COLO829 (cell line): ENCODE results near the gene RECQL5.

Experiments
- DNase-seq: peaks from one replicate; pipeline ENCODE4 v3.0.0; 2012; ENCODE audit warnings: low spot score

Gene RECQL5

DNA sequence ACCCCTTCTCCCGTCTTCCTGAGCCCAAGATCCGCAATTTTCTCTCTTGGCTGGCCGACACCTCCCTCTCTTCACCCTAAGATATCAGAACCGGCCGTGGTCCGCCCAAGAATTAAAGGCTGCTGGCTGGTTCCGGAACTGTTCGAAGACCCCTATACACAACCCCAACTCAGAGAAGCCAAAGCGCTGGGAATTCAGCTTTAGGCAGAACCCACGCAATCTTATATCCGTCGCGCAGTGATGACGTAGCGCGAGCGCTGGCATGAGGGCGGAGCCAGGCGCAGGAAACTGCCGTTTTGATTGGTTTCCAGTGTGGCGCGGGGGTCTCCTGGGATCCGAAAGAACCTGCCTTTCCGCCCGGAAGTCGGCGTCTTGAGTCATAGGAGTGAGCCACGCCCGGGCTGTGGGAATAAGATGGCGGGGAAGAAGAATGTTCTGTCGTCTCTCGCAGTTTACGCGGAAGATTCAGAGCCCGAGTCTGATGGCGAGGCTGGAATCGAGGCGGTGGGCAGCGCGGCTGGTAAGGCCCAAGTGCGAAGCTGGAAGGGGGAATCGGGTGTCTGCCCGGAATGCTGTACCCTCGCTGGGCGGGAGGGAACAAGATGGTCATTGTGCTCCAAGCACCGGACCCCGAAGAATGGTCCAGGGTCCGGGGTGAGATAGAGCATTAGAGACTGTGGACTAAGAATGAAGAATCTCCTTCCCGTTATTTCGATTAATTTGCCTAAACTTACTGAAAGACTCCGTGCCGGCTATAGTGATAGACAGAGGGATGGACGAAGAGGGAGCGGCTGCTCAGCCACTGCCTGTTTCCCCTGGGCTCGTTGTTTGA lies at the start of gene RECQL5, which contains the start of gene SAP30BP:
RECQL5 (minus strand) TSS at position 196 of the 832 bp plus-strand sequence. CDS start 597 bp downstream, outside the sequence.
SAP30BP (plus strand) TSS at position 380 of the 832 bp plus-strand sequence; CDS start at position 415, 35 bp downstream.
- peak; percentile 95 for DNase-seq

GRCh38 chr17:75712446-75712845 lies 45.5 kb upstream of the RECQL5 start:
- no peak for DNase-seq

GRCh38 chr17:75707079-75707571 lies 40.2 kb upstream of the RECQL5 start:
- DNase-seq, result no peak

DNA sequence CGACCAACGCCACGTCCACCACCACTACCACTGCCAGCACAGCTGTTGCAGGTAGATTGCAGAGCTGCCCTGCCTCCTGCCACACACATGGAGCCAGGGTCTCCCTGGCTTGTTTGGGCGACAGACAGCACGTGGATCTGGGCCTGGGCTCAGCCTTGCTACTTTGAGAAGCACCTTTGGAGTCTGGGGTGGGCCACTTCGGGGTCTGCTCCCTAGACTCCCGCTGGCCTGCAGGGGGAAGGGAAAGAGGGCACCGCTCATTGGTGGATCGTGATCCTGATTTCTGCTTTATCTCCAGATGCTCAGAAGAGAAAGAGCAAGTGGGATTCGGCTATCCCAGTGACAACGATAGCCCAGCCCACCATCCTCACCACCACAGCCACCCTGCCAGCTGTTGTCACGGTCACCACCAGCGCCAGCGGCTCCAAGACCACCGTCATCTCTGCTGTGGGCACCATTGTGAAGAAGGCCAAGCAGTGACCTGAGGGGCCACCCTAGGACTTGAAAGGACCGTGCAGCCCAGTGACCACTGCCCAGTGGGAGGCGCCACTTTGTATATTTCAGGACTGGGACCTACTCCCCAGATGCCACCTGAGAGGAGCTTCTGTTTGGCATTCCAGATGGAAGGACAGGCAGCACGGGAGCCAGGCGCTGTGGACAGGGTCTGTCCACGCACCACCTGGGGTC lies 39.2 kb upstream of the RECQL5 start:
- no peak for DNase-seq

DNA sequence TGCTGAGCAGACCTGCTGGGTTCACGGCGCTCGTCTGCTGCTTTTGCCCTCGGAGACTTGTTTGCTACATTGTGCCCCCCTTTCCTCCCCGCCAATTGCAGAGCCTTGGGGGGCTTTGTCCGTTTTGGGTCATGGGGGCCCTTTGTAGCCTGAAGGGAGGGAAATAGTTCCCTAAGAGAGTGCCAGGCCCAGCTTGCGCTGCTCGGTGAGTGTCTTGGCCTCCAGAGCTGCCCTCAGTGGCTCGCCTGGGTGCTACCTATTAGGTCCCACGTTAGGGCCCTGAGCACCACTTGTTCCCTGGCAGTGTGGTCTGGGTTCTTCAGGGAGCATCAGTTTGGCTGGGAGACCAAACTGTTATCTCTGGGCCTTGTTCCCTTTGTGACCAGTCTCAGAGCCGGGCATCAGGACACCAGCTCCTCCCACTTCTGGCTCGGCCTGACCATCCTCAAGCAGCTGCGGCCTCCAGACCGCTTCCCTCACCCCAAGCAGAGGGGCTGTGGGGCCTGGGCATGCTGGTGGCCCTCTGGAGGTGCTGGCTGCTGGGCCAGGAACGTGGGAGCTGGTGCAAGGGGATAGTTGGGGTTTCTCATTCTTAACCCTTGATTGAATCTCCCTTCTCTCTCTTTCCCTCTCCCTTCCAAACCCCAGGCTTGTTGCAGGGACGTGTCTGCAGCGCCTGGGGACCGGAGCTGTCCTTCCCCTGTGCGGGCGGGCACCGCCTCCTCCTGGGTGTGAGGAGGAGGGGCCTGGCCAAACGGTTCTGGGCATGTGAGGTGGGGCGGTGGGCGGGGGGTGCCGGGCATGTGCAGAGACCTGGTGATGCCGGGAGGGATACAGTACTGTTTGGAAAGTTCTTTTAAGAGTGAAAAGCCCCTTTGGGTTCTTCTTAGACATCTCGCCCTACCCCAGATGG lies 38.3 kb upstream of the RECQL5 start:
- no peak for DNase-seq

GRCh38 chr17:75703591-75703990 lies 36.6 kb upstream of the RECQL5 start:
- no peak for DNase-seq

DNA sequence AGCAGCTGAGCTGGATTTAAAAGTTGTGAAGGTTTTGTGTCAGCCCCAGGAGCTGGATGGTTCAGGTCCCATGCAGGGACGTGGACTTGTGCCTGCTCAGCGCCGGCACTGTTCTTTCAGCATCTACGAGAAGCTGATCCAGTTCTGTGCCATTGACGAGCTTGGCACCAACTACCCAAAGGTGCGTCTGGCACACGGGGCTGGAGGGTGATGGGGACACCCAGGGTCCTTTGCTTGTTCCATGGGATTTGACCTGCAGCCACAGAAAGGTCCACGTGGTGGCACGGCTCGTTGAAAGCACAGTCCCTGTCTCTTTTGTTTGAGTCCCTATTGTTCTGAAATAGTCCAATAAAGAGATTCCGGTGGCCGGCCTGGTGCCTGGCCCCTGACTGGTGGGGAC lies 36.2 kb upstream of the RECQL5 start:
- no peak for DNase-seq

DNA sequence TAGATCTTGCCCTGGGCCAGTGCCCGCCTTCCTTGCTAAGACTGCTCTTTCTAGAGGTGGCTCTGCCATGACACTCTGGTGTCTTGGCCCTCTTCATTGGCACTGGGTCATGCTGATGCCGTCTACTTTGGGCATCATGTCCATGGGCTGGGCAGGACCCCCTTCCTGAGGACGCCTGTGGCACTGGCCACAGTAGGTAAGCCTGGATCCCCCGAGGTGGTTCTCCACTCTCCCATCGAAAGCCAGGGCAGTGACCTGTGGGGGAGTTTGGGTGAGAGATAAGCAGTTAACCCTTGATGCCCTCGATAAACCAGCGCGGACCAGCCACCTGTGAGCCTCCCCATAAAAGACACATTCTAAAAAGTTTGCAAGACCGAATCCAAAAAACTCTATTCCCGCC lies 34.3 kb upstream of the RECQL5 start:
- DNase-seq, result no peak

GRCh38 chr17:75698659-75699058 lies 31.7 kb upstream of the RECQL5 start:
- no peak for DNase-seq

GRCh38 chr17:75697651-75698291 lies 30.8 kb upstream of the RECQL5 start:
- DNase-seq, result peak; percentile 98

DNA sequence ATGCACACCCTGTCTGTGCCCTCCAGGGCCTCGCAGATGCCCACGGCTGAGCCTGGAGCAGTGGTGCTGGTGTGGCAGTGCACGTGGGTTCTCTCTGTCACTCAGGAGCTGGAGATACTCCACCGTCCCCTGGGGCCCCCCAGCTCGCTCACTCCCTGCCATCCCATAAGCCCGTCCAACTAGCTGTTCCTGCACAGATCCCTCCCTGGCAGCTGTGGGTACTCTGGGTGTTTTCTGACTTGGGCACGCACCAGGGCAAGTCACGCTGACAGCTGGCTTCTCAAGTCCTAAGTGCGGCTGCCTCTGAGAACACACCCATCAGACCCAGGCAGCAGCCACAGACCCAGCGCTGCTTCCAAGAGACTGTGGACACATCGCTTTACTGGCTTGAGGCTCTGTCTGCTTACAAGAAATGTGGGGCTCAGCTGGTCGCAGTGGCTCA lies 28.9 kb upstream of the RECQL5 start:
- no peak for DNase-seq

DNA sequence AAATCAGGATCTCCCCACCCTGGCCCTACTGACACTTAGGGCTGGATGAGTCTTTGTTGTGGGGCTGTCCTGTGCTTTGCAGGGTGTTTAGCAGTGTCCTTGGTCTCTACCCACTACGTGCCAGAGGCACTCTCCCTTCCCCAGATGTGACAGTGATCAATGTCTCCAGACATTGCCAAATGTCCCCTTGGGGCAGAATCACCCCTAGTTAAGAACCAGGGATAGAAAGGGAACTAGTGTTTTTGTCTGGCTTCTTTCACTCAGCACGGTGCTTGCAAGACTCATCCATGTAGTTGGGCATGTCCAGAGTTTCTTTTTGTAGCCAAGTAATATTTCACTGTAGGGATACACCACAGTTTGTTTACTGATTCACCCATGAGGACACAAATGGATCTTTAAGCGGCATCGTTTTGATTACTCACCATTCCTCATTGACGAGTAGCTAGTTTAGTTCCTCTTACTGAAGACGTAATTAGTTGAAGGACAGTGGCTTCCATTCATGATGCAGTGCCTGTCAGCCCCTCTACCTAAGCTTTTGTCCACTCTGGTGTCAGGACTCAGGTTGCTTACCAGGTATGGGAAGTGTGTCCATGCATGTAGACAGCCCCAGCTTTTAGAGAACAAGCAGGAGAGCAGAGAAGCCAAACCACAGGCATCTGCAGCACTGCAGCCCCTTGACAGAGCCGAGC lies 28.3 kb upstream of the RECQL5 start:
- no peak for DNase-seq

- no peak for DNase-seq
Observed at GRCh38 chr17:75694536-75694935, 27.6 kb upstream of the RECQL5 start.

GRCh38 chr17:75693500-75694481 lies 26.8 kb upstream of the RECQL5 start:
- peak; percentile 55 for DNase-seq

- DNase-seq, result no peak
Observed at GRCh38 chr17:75692976-75693375, 26.0 kb upstream of the RECQL5 start.

- DNase-seq, result no peak
Observed at GRCh38 chr17:75691801-75692626, 25.1 kb upstream of the RECQL5 start.

DNA sequence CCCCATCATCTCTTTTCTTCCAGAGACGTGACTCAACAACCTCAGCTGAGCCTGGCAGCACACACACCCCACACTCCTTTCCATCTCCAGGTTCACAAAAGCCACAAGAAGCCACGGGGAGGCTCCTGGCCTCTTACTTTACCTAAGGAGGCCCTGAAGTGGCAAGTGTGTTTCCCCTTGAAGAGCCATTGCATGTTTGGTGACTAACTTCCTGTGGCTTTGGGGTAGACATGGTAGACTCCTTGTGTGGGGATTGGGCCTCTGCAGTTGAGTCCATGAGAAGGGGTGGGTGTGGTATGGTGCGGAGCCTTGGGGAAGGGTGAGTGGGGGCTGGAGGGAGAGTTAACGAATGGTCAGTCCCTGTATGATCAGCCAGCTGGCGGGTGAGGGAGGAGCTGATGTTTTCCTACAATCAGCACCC lies 24.4 kb upstream of the RECQL5 start:
- no peak for DNase-seq

GRCh38 chr17:75689441-75689873 lies 22.5 kb upstream of the RECQL5 start:
- DNase-seq, result no peak
